ENCODE measurements around the gene RFX5.

GRCh38 chr1:151369302-151369610, 22.2 kb upstream of the RFX5 start:
- TF ChIP-seq CTCF (conservative IDR thresholded peaks at IDR 0.05; ENCODE audit: low read depth in 2 of 2) = no peak
- TF ChIP-seq EZH2 (IDR thresholded peaks at IDR 0.05; ENCODE audit: low read depth, unreplicated experiment) = no peak
- no peak for TF ChIP-seq REST (IDR thresholded peaks at IDR 0.05; ENCODE audit: unreplicated experiment)
- no peak for TF ChIP-seq JUNB (IDR thresholded peaks at IDR 0.05; ENCODE audit: unreplicated experiment)
